H1 (cell line): Measurements from ENCODE around the gene FNDC3A. TPM values are rescaled to one million over a fixed set of nuclear protein-coding genes. Genes with fewer than 3 reads are reported as not detected.

Experiments
- CTCF ChIA-PET: fragments of 300-600 bp; sonication (Branson Sonifier 250); formaldehyde crosslinking; loops from one replicate; lab custom pipeline; 2021; ENCODE audit not compliant: partially characterized antibody; lab: Charles Lee
- POLR2A ChIA-PET: fragments of 300-600 bp; sonication (Branson Sonifier 250); formaldehyde crosslinking; loops from one replicate; lab custom pipeline; 2021; ENCODE audit warnings: inconsistent platforms; ENCODE audit not compliant: partially characterized antibody; lab: Charles Lee
- DNase-seq, 2 experiments: peaks; one replicate each; pipeline versions ENCODE4 v3.0.0 to v3.0.0-alpha.2; 2010 to 2022; ENCODE audit warnings: low spot score in 2 of 2, low read depth in 1 of 2, mixed read lengths in 1 of 2
- FAIRE-seq: peaks from 2 replicates; lab custom pipeline; 2011; peaks lifted over from hg19 to GRCh38; lab: Jason Lieb, UNC
- H2AFZ ChIP-seq: 2 replicates; pipeline ENCODE4 v1.8.1; 2012; ENCODE audit warnings: low read length, inconsistent platforms
- H2AK5ac ChIP-seq: 2 replicates; pipeline ENCODE4 v1.6.1; 2013; ENCODE audit warnings: low read depth, low read length
- H2BK120ac ChIP-seq: replicated peaks from 2 replicates; pipeline ENCODE3; 2013; ENCODE audit warnings: low read depth, low read length, inconsistent platforms
- H2BK12ac ChIP-seq: 2 replicates; pipeline ENCODE4 v1.6.1; 2013; ENCODE audit warnings: low read depth, low read length
- H2BK15ac ChIP-seq: 2 replicates; pipeline ENCODE4 v1.6.1; 2013; ENCODE audit warnings: low read length
- H2BK20ac ChIP-seq: 2 replicates; pipeline ENCODE4 v1.6.1; 2013; ENCODE audit warnings: low read length
- H2BK5ac ChIP-seq: 2 replicates; pipeline ENCODE4 v1.6.1; 2013; ENCODE audit warnings: low read depth, low read length
- H3K14ac ChIP-seq: 2 replicates; pipeline ENCODE4 v1.6.1; 2013; ENCODE audit warnings: inconsistent platforms; ENCODE audit not compliant: insufficient read length
- H3K18ac ChIP-seq: 2 replicates; pipeline ENCODE4 v1.6.1; 2013; ENCODE audit warnings: low read length; ENCODE audit errors: extremely low read depth
- H3K23ac ChIP-seq: 2 replicates; pipeline ENCODE4 v1.6.1; 2013; ENCODE audit warnings: inconsistent platforms; ENCODE audit not compliant: insufficient read length
- H3K23me2 ChIP-seq: 2 replicates; pipeline ENCODE4 v1.6.1; 2013; ENCODE audit warnings: low read depth, low read length
- H3K27ac ChIP-seq: 2 replicates; pipeline ENCODE4 v1.6.1; 2011; ENCODE audit warnings: low read depth, low read length, inconsistent platforms
- H3K27me3 ChIP-seq, 4 experiments: replicated peaks in 1 of 4; 1 replicate in 1 of 4; 2 replicates in 3 of 4; pipeline versions ENCODE4 v1.6.1 to v1.8.1; 2011 to 2013; ENCODE audit warnings: low read length in 3 of 4, mild to moderate bottlenecking in 3 of 4, inconsistent platforms in 2 of 4, mixed read lengths in 2 of 4, moderate library complexity in 1 of 4; ENCODE audit not compliant: control insufficient read depth in 3 of 4, insufficient read depth in 3 of 4; ENCODE audit errors: extremely low read depth in 1 of 4
- H3K36me3 ChIP-seq, 4 experiments: 2 replicates each; pipeline versions ENCODE4 v1.6.1 to v1.8.1; 2011 to 2013; ENCODE audit warnings: mild to moderate bottlenecking in 4 of 4, low read length in 3 of 4, moderate library complexity in 2 of 4, control low read depth in 1 of 4, inconsistent platforms in 1 of 4; ENCODE audit not compliant: insufficient read depth in 4 of 4, control insufficient read depth in 2 of 4
- H3K4ac ChIP-seq: replicated peaks from 2 replicates; pipeline ENCODE3; 2013; ENCODE audit warnings: low read length, low read depth, mixed read lengths, inconsistent platforms; ENCODE audit not compliant: insufficient read length
- H3K4me1 ChIP-seq, 4 experiments: replicated peaks in 1 of 4; 1 replicate in 1 of 4; 2 replicates in 3 of 4; pipeline versions ENCODE4 v1.6.1 to v1.8.1; 2011 to 2013; ENCODE audit warnings: low read length in 3 of 4, inconsistent platforms in 2 of 4, mixed read lengths in 1 of 4; ENCODE audit not compliant: insufficient read depth in 4 of 4, control insufficient read depth in 3 of 4
- H3K4me2 ChIP-seq, 2 experiments: 2 replicates each; pipeline versions ENCODE4 v1.6.1 to v1.8.1; 2011 to 2013; ENCODE audit warnings: low read depth in 2 of 2, low read length in 2 of 2, control low read depth in 1 of 2, inconsistent platforms in 1 of 2, mild to moderate bottlenecking in 1 of 2; ENCODE audit not compliant: insufficient read depth in 1 of 2
- H3K4me3 ChIP-seq, 4 experiments: fragments of 200-600, 300-600 bp in 1 of 4; sonication (generic), shearing (Covaris generic), sonication (Bioruptor Twin) in 1 of 4; 2 replicates each; pipeline versions ENCODE4 v1.5.1 to v1.8.1; 2011 to 2016; ENCODE audit warnings: low read length in 4 of 4, low read depth in 3 of 4, control low read depth in 2 of 4, inconsistent platforms in 2 of 4, mild to moderate bottlenecking in 2 of 4, mixed read lengths in 1 of 4, moderate library complexity in 1 of 4; ENCODE audit not compliant: insufficient read depth in 2 of 4; ENCODE audit errors: extremely low read depth in 1 of 4
- H3K56ac ChIP-seq: replicated peaks from 2 replicates; pipeline ENCODE3; 2013; ENCODE audit warnings: low read depth, mild to moderate bottlenecking, mixed read lengths, low read length, inconsistent platforms; ENCODE audit not compliant: insufficient read length
- H3K79me1 ChIP-seq: 2 replicates; pipeline ENCODE4 v1.6.1; 2013; ENCODE audit warnings: low read depth, low read length, control low read depth
- H3K79me2 ChIP-seq, 2 experiments: 2 replicates each; pipeline versions ENCODE4 v1.6.1 to v1.8.1; 2012 to 2013; ENCODE audit warnings: low read length in 2 of 2, mild to moderate bottlenecking in 2 of 2, inconsistent platforms in 1 of 2; ENCODE audit not compliant: insufficient read depth in 2 of 2, control insufficient read depth in 1 of 2
- H3K9ac ChIP-seq, 4 experiments: replicated peaks in 1 of 4; 1 replicate in 1 of 4; 2 replicates in 3 of 4; pipeline versions ENCODE4 v1.6.1 to v1.8.1; 2011 to 2013; ENCODE audit warnings: low read depth in 3 of 4, low read length in 3 of 4, control low read depth in 2 of 4, mild to moderate bottlenecking in 2 of 4, moderate library complexity in 2 of 4, inconsistent platforms in 1 of 4; ENCODE audit errors: extremely low read depth in 1 of 4
- H3K9me3 ChIP-seq, 2 experiments: 2 replicates each; pipeline versions ENCODE4 v1.6.1 to v1.8.1; 2012 to 2013; ENCODE audit warnings: mild to moderate bottlenecking in 2 of 2, moderate library complexity in 2 of 2, control low read depth in 1 of 2, inconsistent platforms in 1 of 2, low read depth in 1 of 2, low read length in 1 of 2, mixed read lengths in 1 of 2; ENCODE audit not compliant: insufficient read depth in 2 of 2
- H4K20me1 ChIP-seq, 2 experiments: replicated peaks in 1 of 2; 2 replicates each; pipeline versions ENCODE3 to v1.8.1; 2011 to 2013; ENCODE audit warnings: inconsistent platforms in 2 of 2, low read length in 2 of 2, mild to moderate bottlenecking in 1 of 2; ENCODE audit not compliant: insufficient read depth in 2 of 2, control insufficient read depth in 1 of 2
- H4K5ac ChIP-seq: 2 replicates; pipeline ENCODE4 v1.6.1; 2013; ENCODE audit warnings: low read length, low read depth, mixed read lengths, inconsistent platforms; ENCODE audit not compliant: insufficient read length
- H4K8ac ChIP-seq: 2 replicates; pipeline ENCODE4 v1.8.0; 2013; ENCODE audit warnings: mild to moderate bottlenecking, moderate library complexity, low read length, inconsistent platforms; ENCODE audit not compliant: insufficient read depth; ENCODE audit errors: extremely low read depth
- H4K91ac ChIP-seq: replicated peaks from 2 replicates; pipeline ENCODE3; 2013; ENCODE audit warnings: low read length, mixed read lengths, inconsistent platforms; ENCODE audit not compliant: insufficient read length
- ASH2L ChIP-seq: fragments of 200-600, 300-600 bp; sonication (generic); IDR thresholded peaks from one replicate; pipeline ENCODE4 v1.7.1; 2017; ENCODE audit warnings: low read length
- E2F6 ChIP-seq: IDR thresholded peaks from 2 replicates; pipeline ENCODE4 v1.6.1; 2012; ENCODE audit warnings: inconsistent platforms
- RXRA ChIP-seq: IDR thresholded peaks from 2 replicates; pipeline ENCODE4 v1.6.1; 2011; ENCODE audit warnings: low read depth, mild to moderate bottlenecking, low read length, moderate library complexity; ENCODE audit not compliant: insufficient read depth
- SRF ChIP-seq: IDR thresholded peaks from 2 replicates; pipeline ENCODE4 v1.6.1; 2011; ENCODE audit warnings: mild to moderate bottlenecking, low read depth, low read length, moderate library complexity
- TEAD4 ChIP-seq: IDR thresholded peaks from 2 replicates; pipeline ENCODE4 v1.6.1; 2012; ENCODE audit warnings: low read depth, low read length, inconsistent platforms, mixed read lengths
- WGBS, 2 experiments: shearing (Covaris generic) in 1 of 2; methylation state at CpG; one replicate each; pipeline versions ENCODE4 v1.1.6 to v1.1.7; 2013 to 2015; ENCODE audit warnings: low lambda C conversion rate in 2 of 2, mixed read lengths in 2 of 2, inconsistent platforms in 1 of 2, low coverage in 1 of 2, missing lambda C conversion rate in 1 of 2; ENCODE audit not compliant: insufficient replicate concordance in 2 of 2, insufficient coverage in 1 of 2, insufficient read length in 1 of 2; ENCODE audit errors: extremely low coverage in 1 of 2, missing lambda C conversion rate in 1 of 2; 5-methylcytosine and 5-hydroxymethylcytosine counted together
- polyA plus RNA-seq, 7 experiments: library from polyadenylated mRNA; depleted of rRNA in 3 of 7; stranded (reverse) in 5 of 7; unstranded in 2 of 7; fragments of >200 nt in 5 of 7; fragments of 200-250 nt in 2 of 7; gene quantifications; 1 replicate in 5 of 7; 2 replicates in 1 of 7; 4 replicates in 1 of 7; pipeline versions ENCODE4 v1.2.1 to v1.2.3, GENCODE V29; 2011 to 2013; ENCODE audit warnings: missing spikeins in 2 of 7, mixed read lengths in 2 of 7
- total RNA-seq: library from RNA; stranded (reverse); fragmentation: NEBNext Ultra II Directional; extraction: Animal tissue kit (Norgen Biotek cat#: 25700); gene quantifications from 2 replicates; pipeline ENCODE4 v1.2.1, GENCODE V29; 2021

Gene FNDC3A
- total and polyA plus RNA-seq, 2 of the 8 experiments (the other 6 are each of a cell fraction or from before 2014, with no cell fraction given): 14.6 to 26.0 TPM

DNA sequence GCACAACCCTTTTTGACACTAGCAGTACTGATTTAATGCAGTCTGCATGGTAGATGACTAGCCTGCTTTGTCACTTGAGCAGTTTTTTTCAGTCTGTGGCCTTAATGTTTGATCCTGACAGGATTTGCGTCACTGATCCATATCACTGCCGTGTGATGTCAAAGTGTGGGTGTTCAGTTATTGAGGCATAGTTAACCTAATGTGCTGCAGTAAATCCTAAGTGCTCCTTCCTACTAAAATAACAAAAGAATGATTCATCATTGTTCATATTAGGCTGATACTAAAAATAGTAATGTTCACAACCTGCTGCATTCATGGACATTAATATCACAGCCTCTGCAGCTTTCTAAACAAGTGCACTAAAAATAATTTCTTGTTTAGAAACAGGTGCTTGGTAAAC is 122.5 kb downstream of the FNDC3A start:
- Histone ChIP-seq H4K5ac (no peak overlapping the region), H3K36me3 (no peaks in the 10 kb centered on the region), H3K56ac (no peak overlapping the region), H3K9ac (no peak overlapping the region), H3K14ac (no peak overlapping the region), H3K23ac (no peak overlapping the region), H3K4me2 (no peak overlapping the region), H3K23me2 (no peaks in the 10 kb centered on the region), H4K20me1 (no peaks in the 10 kb centered on the region), H2AFZ (no peak overlapping the region), H2BK120ac (no peak overlapping the region), H3K4ac (no peak overlapping the region), H2BK20ac (no peak overlapping the region), H3K79me2 (no peaks in the 10 kb centered on the region), H2BK5ac (no peak overlapping the region), H4K8ac (no peak overlapping the region), H3K27ac (no peak overlapping the region), H3K4me1 (no peaks in the 10 kb centered on the region), H2BK12ac (no peak overlapping the region), H3K18ac (no peak overlapping the region), H3K9me3 (no peaks in the 10 kb centered on the region), H2AK5ac (no peak overlapping the region), H4K91ac (no peak overlapping the region), H3K79me1 (no peaks in the 10 kb centered on the region), H3K4me3 (no peak overlapping the region), H2BK15ac (no peak overlapping the region), H3K27me3 (no peaks in the 10 kb centered on the region)
- CTCF ChIA-PET: interaction anchor here (0.9 kb wide), 1 partner anchor 18 kb away, joined by 3 read pairs; no protein-coding TSS in a partner anchor
- DNase-seq: no peak
- POLR2A ChIA-PET: no interaction called here
- FAIRE-seq: no peak
- WGBS, 2 experiments: 91% methylated on average over 2 of the region's 2 CpGs; no CpG with 5 or more reads in 1 of the 2 experiments
- TF ChIP-seq SRF (no peak), E2F6 (no peak), TEAD4 (no peak), ASH2L (no peak), RXRA (no peak)
